T follicular helper cell (primary cell): Measurements from ENCODE around the gene ATG2B.
A peak's percentile ranks its signal among the peaks of the same experiment; 100 is the strongest.

Experiments used
- DNase-seq: peaks from one replicate; pipeline ENCODE4 v3.0.0-alpha.2; 2020; ENCODE audit warnings: low read depth

The ATG2B gene

GRCh38 chr14:96309133-96309895 is 53.8 kb downstream of the ATG2B start:
- DNase-seq = no peak

- no peak for DNase-seq
These were observed 55.7 kb downstream of the ATG2B start for GRCh38 chr14:96307434-96307833.

GRCh38 chr14:96304956-96305355 is 58.2 kb downstream of the ATG2B start:
- DNase-seq = no peak

GRCh38 chr14:96303981-96304380 is 59.2 kb downstream of the ATG2B start:
- DNase-seq = no peak

DNA sequence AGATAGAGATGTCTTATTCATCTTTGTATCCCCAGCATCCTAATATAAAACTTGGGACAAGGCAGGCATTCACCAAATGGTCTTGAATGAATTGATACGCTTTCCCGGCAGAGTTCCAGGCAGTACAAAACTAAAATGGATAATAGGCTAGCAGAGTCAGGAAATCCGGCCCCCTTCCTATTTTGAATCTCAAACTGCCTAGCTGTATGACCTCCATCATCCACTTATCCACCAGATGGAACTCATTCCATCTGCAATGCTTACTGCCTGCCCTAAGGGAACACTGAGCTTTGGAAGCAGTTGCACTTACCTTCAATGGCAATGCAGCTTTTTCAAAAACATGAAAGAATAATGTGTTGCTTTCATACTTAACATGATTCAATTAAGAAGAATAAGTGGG is 63.7 kb downstream of the ATG2B start:
- no peak for DNase-seq

DNA sequence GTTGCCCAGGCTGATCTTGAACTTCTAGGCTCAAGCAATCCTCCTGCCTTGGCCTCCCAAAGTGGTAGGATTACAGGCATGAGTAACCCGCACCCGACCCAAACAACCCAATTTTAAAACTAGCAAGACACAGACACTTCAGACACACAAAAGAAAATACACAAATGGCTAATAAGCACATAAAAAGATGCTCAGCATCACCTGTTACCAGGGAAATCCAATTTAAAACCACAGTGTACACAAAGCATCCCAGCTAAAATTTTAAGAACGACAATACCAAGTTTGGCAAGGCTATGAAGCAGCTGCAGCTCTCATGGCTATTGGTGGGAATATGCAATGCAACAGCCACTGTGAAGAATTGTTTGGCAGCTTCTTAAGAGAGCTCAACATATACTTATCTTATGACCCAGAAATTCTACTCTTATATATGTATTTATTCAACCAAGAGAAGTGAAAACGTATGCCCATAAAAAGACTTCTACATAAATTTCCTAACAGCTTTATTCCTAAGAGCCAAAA is 65.1 kb downstream of the ATG2B start:
- DNase-seq = no peak

- no peak for DNase-seq
These were observed 66.1 kb downstream of the ATG2B start for GRCh38 chr14:96297000-96297399.

GRCh38 chr14:96294246-96294645 is 68.9 kb downstream of the ATG2B start:
- no peak for DNase-seq

GRCh38 chr14:96287856-96288255 is 75.3 kb downstream of the ATG2B start:
- no peak for DNase-seq

DNA sequence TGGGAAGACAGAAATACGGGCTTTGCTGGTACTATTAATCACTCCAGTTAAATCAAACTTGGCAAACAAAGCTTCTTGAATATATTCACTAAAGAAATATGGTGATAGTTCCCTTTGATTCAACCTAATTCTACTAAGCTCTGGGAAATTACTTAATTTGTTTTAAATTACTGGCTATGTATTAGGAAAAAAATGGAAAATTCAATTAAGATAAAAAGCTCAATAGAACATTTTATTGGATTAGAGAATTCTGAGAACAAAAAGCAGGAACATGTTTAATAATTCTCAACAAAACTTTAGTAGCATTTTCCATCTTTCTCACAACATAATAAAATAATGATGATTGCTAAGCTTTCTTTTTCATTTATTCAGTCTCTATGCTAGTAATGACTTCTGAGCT is 76.9 kb downstream of the ATG2B start:
- no peak for DNase-seq

GRCh38 chr14:96285667-96286066 is 77.5 kb downstream of the ATG2B start:
- no peak for DNase-seq

DNA sequence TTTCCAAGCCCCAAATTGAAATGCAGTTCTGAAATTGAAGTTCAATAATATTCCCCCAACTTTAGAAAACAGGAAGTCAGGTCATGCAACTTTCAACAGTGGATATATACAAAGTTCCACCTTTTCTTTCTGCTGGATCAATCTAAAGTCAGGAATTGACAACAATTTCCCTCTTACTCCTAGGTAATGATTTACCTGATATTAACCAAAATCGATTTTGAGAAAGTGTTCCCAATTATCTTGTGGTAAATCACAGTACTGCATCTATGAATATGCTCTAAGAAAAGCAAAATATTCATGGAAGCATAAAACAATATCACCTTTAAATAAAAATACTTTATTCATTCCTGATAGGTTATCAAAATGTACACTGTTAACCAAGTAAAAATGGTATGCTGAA is 78.7 kb downstream of the ATG2B start:
- no peak for DNase-seq

DNA sequence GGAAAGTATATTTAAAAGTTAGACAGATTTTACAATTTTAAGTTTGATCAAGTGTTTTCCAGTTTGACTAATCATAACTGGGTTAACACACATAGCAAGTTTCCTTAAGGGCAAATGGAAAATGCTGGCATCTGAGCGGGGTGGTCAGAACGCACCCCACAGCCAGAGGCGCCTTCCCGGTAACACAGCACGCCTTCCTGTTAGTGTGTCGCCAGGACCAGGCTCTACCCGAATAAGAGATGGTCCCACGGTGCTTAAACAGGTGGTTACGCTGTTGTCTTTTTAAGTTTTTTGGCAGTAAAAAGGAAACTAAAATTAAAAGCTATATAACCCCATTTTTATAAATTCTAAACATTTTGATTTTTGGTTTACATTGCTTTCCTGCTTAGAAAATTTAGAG is 79.1 kb downstream of the ATG2B start:
- no peak for DNase-seq

- DNase-seq = no peak
These were observed 81.7 kb downstream of the ATG2B start for GRCh38 chr14:96281486-96281885.

- no peak for DNase-seq
These were observed 83.0 kb downstream of the ATG2B start for GRCh38 chr14:96280104-96280503.

GRCh38 chr14:96279564-96279963 is 83.6 kb downstream of the ATG2B start:
- no peak for DNase-seq

- DNase-seq = no peak
These were observed 85.3 kb downstream of the ATG2B start for GRCh38 chr14:96277890-96278289.

DNA sequence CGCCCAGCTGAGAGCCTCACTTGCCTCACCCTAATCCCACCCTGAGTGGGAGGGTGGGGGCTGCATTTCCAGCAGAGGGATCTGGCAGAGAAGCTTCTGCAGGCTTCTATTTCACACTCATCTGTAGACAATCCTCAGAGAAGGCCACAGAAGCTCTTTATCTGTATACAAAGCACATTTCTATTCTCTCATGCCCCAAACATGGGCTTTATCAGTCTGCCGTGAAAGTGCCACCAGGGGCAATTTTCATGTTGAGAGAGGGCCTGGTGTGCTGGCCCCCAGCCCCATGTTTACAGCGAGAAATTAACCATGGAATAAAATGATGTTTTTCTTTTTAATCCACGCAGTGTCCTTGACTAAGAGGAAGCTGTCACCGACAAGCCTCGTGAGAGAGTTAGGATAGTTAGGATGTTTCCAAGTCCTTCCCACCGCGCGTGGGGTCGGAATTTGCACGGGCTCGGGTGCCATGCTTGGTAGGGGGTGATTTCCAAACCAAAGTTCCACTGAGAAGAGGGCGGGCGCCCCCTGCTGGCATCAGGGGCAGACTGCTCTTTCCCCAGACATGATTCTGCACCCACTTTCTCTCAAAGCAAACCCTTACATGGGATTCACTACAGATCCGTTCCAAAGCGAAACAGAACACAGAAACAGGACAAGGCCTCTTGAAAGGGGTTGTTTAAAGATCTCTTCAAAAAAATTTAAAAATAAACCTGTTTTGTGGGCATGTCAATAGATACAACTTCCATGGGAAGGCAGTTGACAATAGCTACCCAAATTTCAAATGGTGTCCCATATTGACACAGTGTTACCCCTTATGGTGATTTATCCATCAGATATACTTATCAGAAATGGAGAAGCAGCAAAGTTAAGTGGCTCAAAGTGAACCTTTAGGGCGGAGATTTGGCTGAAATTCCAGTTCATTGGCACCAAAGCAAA is 87.7 kb downstream of the ATG2B start:
- DNase-seq = peak; percentile 45

- DNase-seq = no peak
These were observed 88.6 kb downstream of the ATG2B start for GRCh38 chr14:96274543-96274942.

DNA sequence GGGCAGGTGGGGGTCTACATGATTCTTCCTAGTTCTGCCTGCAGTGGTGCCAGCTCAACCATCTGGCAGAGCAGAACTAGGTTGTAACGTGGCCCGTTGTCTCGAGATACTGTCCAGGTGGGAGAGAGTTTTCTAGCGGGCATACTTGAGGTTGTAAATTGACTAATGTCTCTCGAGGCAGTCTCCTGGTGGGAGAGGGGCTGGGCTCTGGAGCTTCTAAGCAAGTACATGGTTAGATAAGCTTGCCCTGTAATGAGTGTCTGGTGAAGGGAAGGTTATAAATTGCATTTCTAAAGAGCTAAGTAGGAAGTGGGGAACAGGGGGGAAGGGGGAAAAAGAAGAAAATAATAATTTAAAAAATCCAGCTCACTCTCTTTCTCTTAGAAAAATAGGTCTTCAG is 89.0 kb downstream of the ATG2B start:
- DNase-seq = no peak

GRCh38 chr14:96273629-96274028 is 89.5 kb downstream of the ATG2B start:
- DNase-seq = no peak

GRCh38 chr14:96272777-96273473 is 90.2 kb downstream of the ATG2B start:
- DNase-seq = no peak
